A673 (cell line): Measurements from ENCODE around the gene PDGFC. TPM values are rescaled to one million over a fixed set of nuclear protein-coding genes. Genes with fewer than 3 reads are reported as not detected.

ENCODE experiments used
- BruUV-seq: library from RNA; stranded (reverse); fragments of 400-500 nt; replicated peaks from 2 replicates; lab custom pipeline; 2021; lab: Mats Ljungman, UMichigan
- CTCF ChIA-PET: fragments of 300-600 bp; sonication (Branson Sonifier 250); formaldehyde crosslinking; loops from one replicate; lab custom pipeline; 2022; ENCODE audit warnings: antibody characterized with exemption; lab: Charles Lee
- POLR2A ChIA-PET: fragments of 300-600 bp; sonication (Branson Sonifier 250); formaldehyde crosslinking; loops from one replicate; lab custom pipeline; 2022; ENCODE audit warnings: antibody characterized with exemption; ENCODE audit not compliant: low non-redundant PET; lab: Charles Lee
- DNase-seq: peaks from one replicate; pipeline ENCODE4 v3.0.0-alpha.2; 2015; ENCODE audit warnings: low spot score
- H3K27ac ChIP-seq: fragments of 200-600 bp; sonication (generic); 2 replicates; pipeline ENCODE4 v1.5.1; 2016; ENCODE audit warnings: mixed run types, low read depth, mild to moderate bottlenecking, mixed read lengths, antibody characterized with exemption, low read length; ENCODE audit not compliant: poor library complexity, severe bottlenecking
- H3K27me3 ChIP-seq: fragments of 200-600 bp; sonication (generic); replicated peaks from 2 replicates; pipeline ENCODE4 v1.6.1; 2017; ENCODE audit warnings: mixed run types, low read depth, mild to moderate bottlenecking, mixed read lengths, antibody characterized with exemption, low read length; ENCODE audit not compliant: insufficient read depth, poor library complexity
- H3K36me3 ChIP-seq: fragments of 200-600 bp; sonication (generic); 2 replicates; pipeline ENCODE4 v1.6.1; 2016; ENCODE audit warnings: mixed run types, mild to moderate bottlenecking, mixed read lengths, antibody characterized with exemption, low read length; ENCODE audit not compliant: insufficient read depth, poor library complexity, severe bottlenecking
- H3K4me1 ChIP-seq: fragments of 200-600 bp; sonication (generic); 2 replicates; pipeline ENCODE4 v1.6.1; 2017; ENCODE audit warnings: mixed run types, mild to moderate bottlenecking, mixed read lengths, antibody characterized with exemption, low read length; ENCODE audit not compliant: insufficient read depth, poor library complexity, severe bottlenecking
- H3K4me3 ChIP-seq: fragments of 200-600 bp; sonication (generic); 2 replicates; pipeline ENCODE4 v1.5.1; 2016; ENCODE audit warnings: low read depth, mixed run types, mild to moderate bottlenecking, mixed read lengths, low read length; ENCODE audit not compliant: poor library complexity, severe bottlenecking
- H3K9me3 ChIP-seq: fragments of 200-600 bp; sonication (generic); 2 replicates; pipeline ENCODE4 v1.6.1; 2016; ENCODE audit warnings: mixed run types, low read depth, mild to moderate bottlenecking, mixed read lengths, antibody characterized with exemption, low read length; ENCODE audit not compliant: poor library complexity, severe bottlenecking
- CTCF ChIP-seq: fragments of 300-800, 200-600 bp; sonication (generic); conservative IDR thresholded peaks from 2 replicates; pipeline ENCODE4 v1.5.1; 2017; ENCODE audit warnings: low read depth, mild to moderate bottlenecking, antibody characterized with exemption, low read length, moderate library complexity, mixed read lengths
- EZH2 ChIP-seq: fragments of 200-600 bp; sonication (generic); IDR thresholded peaks from 2 replicates; pipeline ENCODE4 v1.6.1; 2017; ENCODE audit warnings: borderline replicate concordance, low read depth, mild to moderate bottlenecking, mixed read lengths, antibody characterized with exemption, low read length; ENCODE audit not compliant: poor library complexity, severe bottlenecking
- intact Hi-C: fragments of 100-400 bp; cut with micrococcal nuclease; formaldehyde crosslinking; loops from one replicate; pipeline ENCODE4 v1.10.0; 2022; ENCODE audit not compliant: unreplicated experiment
- total RNA-seq: library from RNA; stranded (reverse); gene quantifications from 2 replicates; pipeline ENCODE4 v1.2.3, GENCODE V29; 2021

Gene PDGFC
- total RNA-seq, 1 experiment from 2014 or later = 28.0 TPM

GRCh38 chr4:156725257-156725656 lies 246.3 kb downstream of the PDGFC start:
- H3K27ac ChIP-seq = no peak overlapping the region
- TF ChIP-seq EZH2 (no peak), CTCF (no peak)
- no peaks in the 10 kb centered on the region for H3K27me3 ChIP-seq
- no peak for DNase-seq
- intact Hi-C loops = no loop called here
- H3K36me3 ChIP-seq = no peaks in the 10 kb centered on the region
- H3K4me3 ChIP-seq = no peak overlapping the region
- BruUV-seq = no TSS peak
- CTCF ChIA-PET = no interaction called here
- POLR2A ChIA-PET = no interaction called here
- peaks cover 10% of the 10 kb centered on the region for H3K9me3 ChIP-seq
- H3K4me1 ChIP-seq = no peaks in the 10 kb centered on the region

- Histone ChIP-seq H3K27ac (no peak overlapping the region), H3K27me3 (no peaks in the 10 kb centered on the region), H3K4me3 (no peak overlapping the region), H3K9me3 (peaks cover 10% of the 10 kb centered on the region), H3K4me1 (no peaks in the 10 kb centered on the region), H3K36me3 (no peaks in the 10 kb centered on the region)
- ChIA-PET POLR2A (no interaction called here), CTCF (no interaction called here)
- no TSS peak for BruUV-seq
- intact Hi-C loops = no loop called here
- no peak for DNase-seq
- TF ChIP-seq CTCF (no peak), EZH2 (no peak)
Measured at GRCh38 chr4:156723951-156724668, 247.5 kb downstream of the PDGFC start.

- H3K4me1 ChIP-seq = no peaks in the 10 kb centered on the region
- CTCF ChIA-PET = interaction anchor here (0.7 kb wide), 1 partner anchor 48 kb away, joined by 3 read pairs; no protein-coding TSS in a partner anchor
- no peaks in the 10 kb centered on the region for H3K27me3 ChIP-seq
- H3K36me3 ChIP-seq = no peaks in the 10 kb centered on the region
- BruUV-seq = no TSS peak
- no peak overlapping the region for H3K27ac ChIP-seq
- no peaks in the 10 kb centered on the region for H3K9me3 ChIP-seq
- intact Hi-C loops = no loop called here
- DNase-seq = no peak
- no peak for TF ChIP-seq CTCF
- TF ChIP-seq EZH2 = no peak
- POLR2A ChIA-PET = no interaction called here
- H3K4me3 ChIP-seq = no peak overlapping the region
Measured at GRCh38 chr4:156718226-156718625, 253.4 kb downstream of the PDGFC start.
